ENCODE measurements around the gene ZNF385B. TPM values are rescaled to one million over a fixed set of nuclear protein-coding genes. Genes with fewer than 3 reads are reported as not detected.

ZNF385B gene
- total RNA-seq, 4 donors from 2014 or later, result 9.7 to 24.9 (median 11.4) TPM

- no peaks in the 10 kb centered on the region for H3K4me1 ChIP-seq
- no peak overlapping the region for H3K4me3 ChIP-seq
- no peaks in the 10 kb centered on the region for H3K27me3 ChIP-seq
- intact Hi-C loops (cut with DNase I; ENCODE audit: low total_unique reads) (no loop called here), in situ Hi-C loops (cut with MboI; ENCODE audit: low sequenced_read_pairs in 4 of 4) (no loop called here)
- DNase-seq (no peak), ATAC-seq (no peak)
- H3K9me3 ChIP-seq, result no peaks in the 10 kb centered on the region
- TF ChIP-seq POLR2A (IDR thresholded peaks at IDR 0.05), result no peak
- no peak for TF ChIP-seq CTCF (IDR thresholded peaks at IDR 0.05 in 4 of 5, conservative IDR thresholded peaks at IDR 0.05 in 1 of 5)
- H3K36me3 ChIP-seq, result no peaks in the 10 kb centered on the region
- no peak overlapping the region for H3K27ac ChIP-seq
Measured at GRCh38 chr2:179512281-179513035, 349.0 kb downstream of the ZNF385B start.

- in situ Hi-C loops (cut with MboI; ENCODE audit: low sequenced_read_pairs in 4 of 4) (no loop called here), intact Hi-C loops (cut with DNase I; ENCODE audit: low total_unique reads) (no loop called here)
- H3K4me1 ChIP-seq, result no peaks in the 10 kb centered on the region
- H3K27me3 ChIP-seq, result no peaks in the 10 kb centered on the region
- H3K9me3 ChIP-seq, result no peaks in the 10 kb centered on the region
- no peak overlapping the region for H3K4me3 ChIP-seq
- no peak overlapping the region for H3K27ac ChIP-seq
- ATAC-seq (no peak), DNase-seq (no peak)
- TF ChIP-seq CTCF (IDR thresholded peaks at IDR 0.05 in 4 of 5, conservative IDR thresholded peaks at IDR 0.05 in 1 of 5), result no peak
- no peaks in the 10 kb centered on the region for H3K36me3 ChIP-seq
Measured at GRCh38 chr2:179511105-179511789, 350.2 kb downstream of the ZNF385B start.

- H3K36me3 ChIP-seq, result no peaks in the 10 kb centered on the region
- intact Hi-C loops (cut with DNase I; ENCODE audit: low total_unique reads), result no loop called here
Measured at GRCh38 chr2:179495315-179495714, 366.1 kb downstream of the ZNF385B start.

GRCh38 chr2:179488563-179488962 is 372.8 kb downstream of the ZNF385B start:
- in situ Hi-C loops (cut with MboI; ENCODE audit: low sequenced_read_pairs in 4 of 4), result no loop called here
- Histone ChIP-seq H3K9me3 (no peaks in the 10 kb centered on the region), H3K4me3 (no peak overlapping the region), H3K27me3 (no peaks in the 10 kb centered on the region), H3K4me1 (peaks cover 0 to 3% of the 10 kb centered on the region in 2 donors), H3K27ac (no peak overlapping the region), H3K36me3 (no peaks in the 10 kb centered on the region)
- DNase-seq, result no peak
- no peak for ATAC-seq
- TF ChIP-seq CTCF (IDR thresholded peaks at IDR 0.05 in 4 of 5, conservative IDR thresholded peaks at IDR 0.05 in 1 of 5), result no peak
- TF ChIP-seq POLR2A (IDR thresholded peaks at IDR 0.05), result no peak
- intact Hi-C loops (cut with DNase I; ENCODE audit: low total_unique reads), result no loop called here

More at GRCh38 chr2:179495315-179495714, 366.1 kb downstream of the ZNF385B start:
- Histone ChIP-seq H3K4me1 (no peaks in the 10 kb centered on the region), H3K27ac (no peak overlapping the region), H3K27me3 (no peaks in the 10 kb centered on the region), H3K9me3 (no peaks in the 10 kb centered on the region), H3K4me3 (no peak overlapping the region)
- TF ChIP-seq CTCF (IDR thresholded peaks at IDR 0.05 in 4 of 5, conservative IDR thresholded peaks at IDR 0.05 in 1 of 5) (no peak), POLR2A (IDR thresholded peaks at IDR 0.05) (no peak)
- in situ Hi-C loops (cut with MboI; ENCODE audit: low sequenced_read_pairs in 4 of 4), result no loop called here
- DNase-seq (no peak), ATAC-seq (no peak)
